ENCODE results near the gene PUM1. TPM values are rescaled to one million over a fixed set of nuclear protein-coding genes. Genes with fewer than 3 reads are reported as not detected.

PUM1 gene
- total and polyA plus RNA-seq, 2 of the 8 experiments (the other 6 are each of a cell fraction or from before 2014, with no cell fraction given), result 122 to 177 TPM

DNA sequence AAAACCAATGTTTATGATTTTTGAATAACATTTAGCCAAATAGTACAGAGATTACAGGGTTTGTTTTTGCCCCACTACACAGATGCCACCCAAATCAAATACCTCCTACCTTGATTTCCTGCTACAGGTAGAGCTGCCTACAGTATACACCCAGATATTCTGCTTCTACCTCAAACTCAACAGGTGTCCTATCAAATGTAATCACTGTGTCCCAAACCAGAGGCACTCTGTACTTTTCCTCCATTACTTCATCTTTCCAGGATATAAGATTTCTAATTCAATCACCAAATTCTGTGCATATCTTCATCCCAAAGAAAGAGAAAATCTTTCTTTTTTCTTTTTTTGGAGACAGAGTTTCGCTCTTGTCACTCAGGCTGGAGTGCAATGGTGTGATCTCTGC is 9.6 kb downstream of the PUM1 start:
- Histone ChIP-seq H3K4me3 (ENCODE audit: extremely low read depth in 1 of 4, insufficient read depth in 2 of 4, low read depth in 3 of 4, low read length in 4 of 4) (no peak overlapping the region), H2BK20ac (ENCODE audit: low read length) (no peak overlapping the region), H3K27ac (ENCODE audit: low read depth, low read length) (no peak overlapping the region), H2BK15ac (ENCODE audit: low read length) (no peak overlapping the region), H3K14ac (ENCODE audit: insufficient read length) (no peak overlapping the region), H3K56ac (replicated peaks; ENCODE audit: insufficient read length, low read depth, low read length) (no peak overlapping the region), H4K5ac (ENCODE audit: insufficient read length, low read depth, low read length) (no peak overlapping the region), H3K9ac (replicated peaks in 1 of 4; ENCODE audit: extremely low read depth in 1 of 4, low read depth in 3 of 4, low read length in 3 of 4) (no peak overlapping the region), H3K23ac (ENCODE audit: insufficient read length) (no peak overlapping the region), H3K36me3 (ENCODE audit: control insufficient read depth in 2 of 4, insufficient read depth in 4 of 4, low read length in 3 of 4) (peaks cover 14 to 55% (median 30%) of the 10 kb centered on the region in 4 experiments; a peak in 6 of 8 replicates), H2BK12ac (ENCODE audit: low read depth, low read length) (no peak overlapping the region), H3K4ac (replicated peaks; ENCODE audit: insufficient read length, low read depth, low read length) (no peak overlapping the region), H3K9me3 (ENCODE audit: insufficient read depth in 2 of 2, low read depth in 1 of 2, low read length in 1 of 2) (no peaks in the 10 kb centered on the region), H3K79me1 (ENCODE audit: low read depth, low read length) (no peaks in the 10 kb centered on the region; the same call in 1 of the 2 replicates), H3K4me1 (replicated peaks in 1 of 4; ENCODE audit: control insufficient read depth in 3 of 4, insufficient read depth in 4 of 4, low read length in 3 of 4) (no peaks in the 10 kb centered on the region; a peak in 2 of 7 replicates), H3K4me2 (ENCODE audit: insufficient read depth in 1 of 2, low read depth in 2 of 2, low read length in 2 of 2) (no peak overlapping the region), H4K91ac (replicated peaks; ENCODE audit: insufficient read length, low read length) (no peak overlapping the region), H4K20me1 (replicated peaks in 1 of 2; ENCODE audit: control insufficient read depth in 1 of 2, insufficient read depth in 2 of 2, low read length in 2 of 2) (peaks cover 34 to 46% of the 10 kb centered on the region in 2 experiments), H2AK5ac (ENCODE audit: low read depth, low read length) (no peak overlapping the region), H4K8ac (ENCODE audit: extremely low read depth, insufficient read depth, low read length) (no peak overlapping the region), H3K27me3 (replicated peaks in 1 of 4; ENCODE audit: control insufficient read depth in 3 of 4, extremely low read depth in 1 of 4, insufficient read depth in 3 of 4, low read length in 3 of 4) (no peaks in the 10 kb centered on the region), H2AFZ (ENCODE audit: low read length) (no peak overlapping the region), H2BK5ac (ENCODE audit: low read depth, low read length) (no peak overlapping the region), H3K23me2 (ENCODE audit: low read depth, low read length) (no peaks in the 10 kb centered on the region), H2BK120ac (replicated peaks; ENCODE audit: low read depth, low read length) (no peak overlapping the region), H3K79me2 (ENCODE audit: control insufficient read depth in 1 of 2, insufficient read depth in 2 of 2, low read length in 2 of 2) (peaks cover 86 to 100% of the 10 kb centered on the region in 2 experiments), H3K18ac (ENCODE audit: extremely low read depth, low read length) (no peak overlapping the region)
- FAIRE-seq (no peak), DNase-seq (ENCODE audit: low read depth in 1 of 2, low spot score in 2 of 2) (no peak)
- WGBS, 2 experiments (ENCODE audit: extremely low coverage in 1 of 2, insufficient coverage in 1 of 2, insufficient read length in 1 of 2, insufficient replicate concordance in 2 of 2, low coverage in 1 of 2, low lambda C conversion rate in 2 of 2, missing lambda C conversion rate in 1 of 2), result 100% methylated on average over 1 of the region's 1 CpG; no CpG with 5 or more reads in 1 of the 2 experiments
- CTCF ChIA-PET (ENCODE audit: partially characterized antibody), result no interaction called here
- POLR2A ChIA-PET (ENCODE audit: partially characterized antibody), result interaction anchor here (1.1 to 4.0 kb wide), 5 partner anchors 8 to 81 kb away, joined by 3 to 28 read pairs (median 4); partner anchors contain the start of gene PUM1
- no peak for TF ChIP-seq NRF1 (IDR thresholded peaks at IDR 0.05; ENCODE audit: low read depth, low read length)
- TF ChIP-seq, protein P1, sequence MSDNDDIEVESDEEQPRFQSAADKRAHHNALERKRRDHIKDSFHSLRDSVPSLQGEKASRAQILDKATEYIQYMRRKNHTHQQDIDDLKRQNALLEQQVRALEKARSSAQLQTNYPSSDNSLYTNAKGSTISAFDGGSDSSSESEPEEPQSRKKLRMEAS (IDR thresholded peaks at IDR 0.05), result no peak
- TF ChIP-seq HDAC6 (IDR thresholded peaks at IDR 0.05; ENCODE audit: low read depth, low read length), result no peak
- no peak for TF ChIP-seq PHF8 (conservative IDR thresholded peaks at IDR 0.05; ENCODE audit: low read depth, low read length)
- no peak for TF ChIP-seq RAD21 (IDR thresholded peaks at IDR 0.05 in 1 of 2, conservative IDR thresholded peaks at IDR 0.05 in 1 of 2; ENCODE audit: low read depth in 2 of 2, low read length in 2 of 2)
- TF ChIP-seq TEAD4 (IDR thresholded peaks at IDR 0.05; ENCODE audit: low read depth, low read length), result no peak
- TF ChIP-seq YY1 (IDR thresholded peaks at IDR 0.05; ENCODE audit: low read depth, low read length), result no peak
- no peak for TF ChIP-seq ZNF274 (IDR thresholded peaks at IDR 0.05; ENCODE audit: borderline replicate concordance, extremely low read depth, low read length)
- no peak for TF ChIP-seq CHD2 (IDR thresholded peaks at IDR 0.05; ENCODE audit: low read length)
- no peak for TF ChIP-seq JUND (IDR thresholded peaks at IDR 0.05; ENCODE audit: low read length)
- no peak for TF ChIP-seq EGR1 (IDR thresholded peaks at IDR 0.05; ENCODE audit: borderline replicate concordance, low read depth, low read length)
- TF ChIP-seq RNF2 (IDR thresholded peaks at IDR 0.05; ENCODE audit: borderline replicate concordance, low read depth, low read length, missing control alignments, poor library complexity, severe bottlenecking), result no peak
- no peak for TF ChIP-seq BCL11A (IDR thresholded peaks at IDR 0.05; ENCODE audit: low read depth in 2 of 2, low read length in 2 of 2)
- no peak for TF ChIP-seq SP2 (IDR thresholded peaks at IDR 0.05; ENCODE audit: low read length)

All from H1 (cell line).